ENCODE results near the gene NMT2.

Gene NMT2

GRCh38 chr10:15141136-15142054 is 27.1 kb downstream of the NMT2 start:
- no peak overlapping the region for H3K27ac ChIP-seq
- no peak for DNase-seq (ENCODE audit: low read depth, low spot score)
- H3K36me3 ChIP-seq (ENCODE audit: insufficient read depth, low read length), result no peaks in the 10 kb centered on the region
- TF ChIP-seq POLR2AphosphoS5 (IDR thresholded peaks at IDR 0.05; ENCODE audit: borderline replicate concordance, low read depth, low read length), result no peak
- no peak for TF ChIP-seq EZH2 (IDR thresholded peaks at IDR 0.05)
- no peak for TF ChIP-seq FOXP2 (optimal IDR thresholded peaks at IDR 0.05; ENCODE audit: control extremely low read depth, extremely low read length, insufficient read depth)
- no peak overlapping the region for H3K4me3 ChIP-seq
- H3K9me3 ChIP-seq (ENCODE audit: low read depth, low read length), result no peaks in the 10 kb centered on the region
- H3K9ac ChIP-seq (ENCODE audit: insufficient read length), result no peak overlapping the region

GRCh38 chr10:15140698-15141097 is 27.8 kb downstream of the NMT2 start:
- Histone ChIP-seq H3K4me3 (no peak overlapping the region), H3K27ac (no peak overlapping the region), H3K9ac (ENCODE audit: insufficient read length) (no peak overlapping the region), H3K36me3 (ENCODE audit: insufficient read depth, low read length) (no peaks in the 10 kb centered on the region), H3K9me3 (ENCODE audit: low read depth, low read length) (no peaks in the 10 kb centered on the region)
- TF ChIP-seq FOXP2 (optimal IDR thresholded peaks at IDR 0.05; ENCODE audit: control extremely low read depth, extremely low read length, insufficient read depth), result no peak
- TF ChIP-seq POLR2AphosphoS5 (IDR thresholded peaks at IDR 0.05; ENCODE audit: borderline replicate concordance, low read depth, low read length), result no peak
- TF ChIP-seq EZH2 (IDR thresholded peaks at IDR 0.05), result no peak
- no peak for DNase-seq (ENCODE audit: low read depth, low spot score)

- H3K9ac ChIP-seq (ENCODE audit: insufficient read length), result no peak overlapping the region
- no peaks in the 10 kb centered on the region for H3K36me3 ChIP-seq (ENCODE audit: insufficient read depth, low read length)
- H3K4me3 ChIP-seq, result no peak overlapping the region
- H3K27ac ChIP-seq, result no peak overlapping the region
- H3K9me3 ChIP-seq (ENCODE audit: low read depth, low read length), result no peaks in the 10 kb centered on the region
- TF ChIP-seq EZH2 (IDR thresholded peaks at IDR 0.05), result no peak
- TF ChIP-seq POLR2AphosphoS5 (IDR thresholded peaks at IDR 0.05; ENCODE audit: borderline replicate concordance, low read depth, low read length), result no peak
- no peak for DNase-seq (ENCODE audit: low read depth, low spot score)
Measured at GRCh38 chr10:15137636-15138035, 30.9 kb downstream of the NMT2 start.

GRCh38 chr10:15137036-15137359 is 31.5 kb downstream of the NMT2 start:
- Histone ChIP-seq H3K36me3 (ENCODE audit: insufficient read depth, low read length) (no peaks in the 10 kb centered on the region), H3K9me3 (ENCODE audit: low read depth, low read length) (no peaks in the 10 kb centered on the region), H3K9ac (ENCODE audit: insufficient read length) (no peak overlapping the region), H3K27ac (no peak overlapping the region), H3K4me3 (no peak overlapping the region)
- DNase-seq (ENCODE audit: low read depth, low spot score), result no peak
- TF ChIP-seq FOXP2 (optimal IDR thresholded peaks at IDR 0.05; ENCODE audit: control extremely low read depth, extremely low read length, insufficient read depth) (no peak), EZH2 (IDR thresholded peaks at IDR 0.05) (no peak), POLR2AphosphoS5 (IDR thresholded peaks at IDR 0.05; ENCODE audit: borderline replicate concordance, low read depth, low read length) (no peak)

GRCh38 chr10:15136129-15137035 is 32.1 kb downstream of the NMT2 start:
- no peaks in the 10 kb centered on the region for H3K36me3 ChIP-seq (ENCODE audit: insufficient read depth, low read length)
- H3K27ac ChIP-seq, result no peak overlapping the region
- H3K9ac ChIP-seq (ENCODE audit: insufficient read length), result no peak overlapping the region
- H3K9me3 ChIP-seq (ENCODE audit: low read depth, low read length), result no peaks in the 10 kb centered on the region
- no peak for TF ChIP-seq FOXP2 (optimal IDR thresholded peaks at IDR 0.05; ENCODE audit: control extremely low read depth, extremely low read length, insufficient read depth)
- TF ChIP-seq POLR2AphosphoS5 (IDR thresholded peaks at IDR 0.05; ENCODE audit: borderline replicate concordance, low read depth, low read length), result no peak
- no peak for TF ChIP-seq EZH2 (IDR thresholded peaks at IDR 0.05)
- no peak overlapping the region for H3K4me3 ChIP-seq
- DNase-seq (ENCODE audit: low read depth, low spot score), result no peak

GRCh38 chr10:15131330-15131729 is 37.2 kb downstream of the NMT2 start:
- no peak for TF ChIP-seq FOXP2 (optimal IDR thresholded peaks at IDR 0.05; ENCODE audit: control extremely low read depth, extremely low read length, insufficient read depth)
- no peak for TF ChIP-seq POLR2AphosphoS5 (IDR thresholded peaks at IDR 0.05; ENCODE audit: borderline replicate concordance, low read depth, low read length)
- no peak for TF ChIP-seq EZH2 (IDR thresholded peaks at IDR 0.05)
- H3K27ac ChIP-seq, result no peak overlapping the region
- no peak overlapping the region for H3K4me3 ChIP-seq
- no peak for DNase-seq (ENCODE audit: low read depth, low spot score)
- H3K36me3 ChIP-seq (ENCODE audit: insufficient read depth, low read length), result no peaks in the 10 kb centered on the region
- no peaks in the 10 kb centered on the region for H3K9me3 ChIP-seq (ENCODE audit: low read depth, low read length)
- H3K9ac ChIP-seq (ENCODE audit: insufficient read length), result no peak overlapping the region

- TF ChIP-seq FOXP2 (optimal IDR thresholded peaks at IDR 0.05; ENCODE audit: control extremely low read depth, extremely low read length, insufficient read depth) (no peak), POLR2AphosphoS5 (IDR thresholded peaks at IDR 0.05; ENCODE audit: borderline replicate concordance, low read depth, low read length) (no peak), EZH2 (IDR thresholded peaks at IDR 0.05) (no peak)
- Histone ChIP-seq H3K9me3 (ENCODE audit: low read depth, low read length) (no peaks in the 10 kb centered on the region), H3K27ac (no peak overlapping the region), H3K9ac (ENCODE audit: insufficient read length) (no peak overlapping the region), H3K36me3 (ENCODE audit: insufficient read depth, low read length) (no peaks in the 10 kb centered on the region), H3K4me3 (no peak overlapping the region)
- no peak for DNase-seq (ENCODE audit: low read depth, low spot score)
Measured at GRCh38 chr10:15124908-15125307, 43.6 kb downstream of the NMT2 start.

- no peak overlapping the region for H3K9ac ChIP-seq (ENCODE audit: insufficient read length)
Measured at GRCh38 chr10:15124190-15124589, 44.3 kb downstream of the NMT2 start.

More at GRCh38 chr10:15124190-15124589, 44.3 kb downstream of the NMT2 start:
- Histone ChIP-seq H3K27ac (no peak overlapping the region), H3K9me3 (ENCODE audit: low read depth, low read length) (no peaks in the 10 kb centered on the region), H3K36me3 (ENCODE audit: insufficient read depth, low read length) (no peaks in the 10 kb centered on the region), H3K4me3 (no peak overlapping the region)
- TF ChIP-seq EZH2 (IDR thresholded peaks at IDR 0.05) (no peak), POLR2AphosphoS5 (IDR thresholded peaks at IDR 0.05; ENCODE audit: borderline replicate concordance, low read depth, low read length) (no peak), FOXP2 (optimal IDR thresholded peaks at IDR 0.05; ENCODE audit: control extremely low read depth, extremely low read length, insufficient read depth) (no peak)
- DNase-seq (ENCODE audit: low read depth, low spot score), result no peak

Measured in SK-N-MC (cell line).